NCI-H2227 (cell line): ENCODE measurements around the gene PSD2.

ENCODE experiments used
- DNase-seq: peaks from one replicate; lab custom pipeline; 2025; ENCODE audit not compliant: unreplicated experiment; lab: John Stamatoyannopoulos, UW

PSD2 gene

DNA sequence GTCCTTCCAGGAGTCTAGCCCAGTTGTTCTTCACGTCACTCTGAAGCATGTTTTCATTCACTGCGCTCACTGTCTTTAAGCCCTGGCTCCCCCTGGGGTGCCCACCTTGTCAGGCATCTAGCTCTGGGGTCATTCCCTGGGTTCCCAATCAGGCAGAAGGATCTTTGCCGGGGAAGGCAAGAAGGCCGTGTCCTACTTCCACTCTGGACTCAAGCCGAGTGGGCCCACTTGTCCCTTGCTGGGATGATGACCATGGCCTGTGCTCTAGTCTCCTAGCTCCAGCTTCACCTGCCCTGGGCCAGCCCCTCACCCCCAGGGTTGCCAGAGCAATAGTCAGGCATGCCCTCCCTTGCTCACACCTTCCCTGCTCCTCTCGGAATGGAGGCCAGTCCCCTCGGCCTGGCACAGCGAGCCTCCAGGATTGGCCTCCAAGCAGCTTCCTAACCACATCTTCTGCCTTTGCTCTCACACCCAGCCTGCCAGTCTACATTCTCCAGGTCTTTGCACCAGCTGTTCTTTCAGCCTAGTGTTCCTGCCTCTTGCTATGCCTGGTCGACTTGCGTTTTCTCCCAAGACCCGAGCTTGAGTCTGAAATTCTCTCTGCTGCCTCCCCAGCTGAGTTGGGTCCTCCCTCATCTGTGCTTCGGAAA is 32.2 kb upstream of the PSD2 start:
- DNase-seq, result no peak

- peak; percentile 84 for DNase-seq
Observed at GRCh38 chr5:139763930-139764791, 31.4 kb upstream of the PSD2 start.

DNA sequence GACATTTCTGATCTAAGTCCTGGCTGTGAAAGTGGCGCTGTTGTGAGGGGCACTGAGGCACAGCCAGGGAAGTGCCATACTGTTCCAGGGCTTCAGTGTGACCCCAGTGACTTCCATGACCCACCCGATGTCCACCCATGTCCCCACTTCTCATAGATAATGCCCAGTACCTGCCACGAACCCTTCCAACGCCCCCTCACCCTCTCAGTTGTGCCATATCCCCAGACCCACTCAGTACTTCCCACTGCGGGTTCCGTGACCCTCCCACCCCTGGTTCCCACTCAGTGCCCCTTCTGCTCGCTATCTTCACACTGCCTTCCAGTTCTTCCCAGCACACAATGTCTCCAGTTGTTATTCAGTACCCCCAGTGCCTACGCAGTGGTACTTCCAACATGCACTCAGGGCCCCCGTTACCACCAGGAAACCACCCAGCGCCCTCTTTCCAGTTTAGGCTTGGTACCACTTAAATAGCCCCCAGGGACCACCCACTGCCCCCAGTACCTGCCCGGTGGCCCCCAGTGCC is 30.7 kb upstream of the PSD2 start:
- no peak for DNase-seq

GRCh38 chr5:139765409-139766217 is 30.0 kb upstream of the PSD2 start:
- peak; percentile 89 for DNase-seq

GRCh38 chr5:139767960-139768359 is 27.6 kb upstream of the PSD2 start:
- no peak for DNase-seq

GRCh38 chr5:139768807-139769465 is 26.7 kb upstream of the PSD2 start:
- no peak for DNase-seq

DNA sequence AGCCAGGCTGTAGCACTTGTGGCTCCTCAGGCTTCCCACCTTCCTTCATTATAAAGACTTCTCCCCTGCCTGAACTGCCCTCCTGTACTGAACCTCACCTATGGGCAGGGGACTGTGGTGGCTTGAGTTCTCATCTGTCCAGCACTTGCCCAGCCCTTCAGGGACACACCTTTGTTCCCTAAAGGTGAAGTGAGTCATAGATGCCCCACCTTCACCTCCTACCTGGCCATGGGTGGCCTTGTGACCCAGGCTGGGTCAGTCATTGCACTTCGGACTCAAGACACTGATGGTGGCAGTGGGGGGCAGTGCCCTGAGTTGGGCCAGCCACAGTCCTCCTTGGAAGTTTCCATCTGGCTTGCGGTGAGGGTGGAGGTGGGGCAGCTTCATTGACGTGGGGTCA is 26.1 kb upstream of the PSD2 start:
- DNase-seq, result no peak

DNA sequence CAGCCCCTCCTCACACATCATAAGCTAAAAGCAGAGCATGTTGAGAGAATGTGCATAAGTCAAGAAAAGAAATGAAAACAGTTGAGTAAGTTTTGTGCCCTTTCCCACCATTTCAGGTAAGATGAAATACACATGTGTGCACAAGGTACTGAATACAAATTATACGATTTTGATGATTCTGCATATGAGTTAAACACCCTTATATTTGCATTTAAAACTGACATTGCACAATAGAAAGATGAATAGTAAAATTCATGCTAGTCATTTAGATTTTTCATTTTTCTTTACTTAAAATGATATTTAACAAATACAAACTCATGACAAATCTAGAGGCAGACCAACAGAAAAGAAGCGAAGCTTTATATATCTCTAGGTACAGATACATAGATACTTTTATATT is 24.9 kb upstream of the PSD2 start:
- no peak for DNase-seq

GRCh38 chr5:139772089-139772791 is 23.4 kb upstream of the PSD2 start:
- no peak for DNase-seq

DNA sequence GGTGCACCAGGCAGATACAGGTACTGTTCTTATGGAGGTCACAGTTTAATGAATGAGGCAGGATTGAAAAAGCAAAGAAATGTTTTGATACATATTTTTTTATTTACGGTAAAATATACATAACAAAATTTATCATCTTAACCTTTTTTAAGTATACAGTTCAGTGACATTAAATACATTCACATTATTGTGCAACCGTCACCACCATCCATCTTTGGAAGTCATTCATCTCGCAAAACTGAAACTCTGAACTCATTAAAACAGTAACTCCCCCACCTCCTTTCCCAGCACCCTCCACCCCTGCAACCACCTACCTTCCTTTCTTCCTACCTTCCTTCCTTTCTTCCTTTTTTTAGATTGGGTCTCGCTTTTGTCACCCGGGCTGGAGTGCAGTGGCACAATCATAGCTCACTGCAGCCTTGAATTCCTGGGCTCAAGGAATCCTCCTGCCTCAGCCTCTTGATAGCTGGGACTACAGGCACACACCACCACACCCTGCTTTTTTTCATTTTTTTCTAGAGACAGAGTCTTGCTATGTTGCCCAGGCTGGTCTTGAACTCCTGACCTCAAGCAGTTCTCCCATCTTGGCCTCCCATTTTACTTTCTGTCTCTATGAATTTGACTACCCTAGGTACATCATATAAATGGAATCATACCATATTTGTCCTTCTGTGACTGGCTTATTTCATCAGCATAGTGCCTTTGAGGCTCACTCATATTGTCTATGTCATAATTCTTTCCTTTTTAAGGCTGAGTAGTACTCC is 22.5 kb upstream of the PSD2 start:
- DNase-seq, result no peak

DNA sequence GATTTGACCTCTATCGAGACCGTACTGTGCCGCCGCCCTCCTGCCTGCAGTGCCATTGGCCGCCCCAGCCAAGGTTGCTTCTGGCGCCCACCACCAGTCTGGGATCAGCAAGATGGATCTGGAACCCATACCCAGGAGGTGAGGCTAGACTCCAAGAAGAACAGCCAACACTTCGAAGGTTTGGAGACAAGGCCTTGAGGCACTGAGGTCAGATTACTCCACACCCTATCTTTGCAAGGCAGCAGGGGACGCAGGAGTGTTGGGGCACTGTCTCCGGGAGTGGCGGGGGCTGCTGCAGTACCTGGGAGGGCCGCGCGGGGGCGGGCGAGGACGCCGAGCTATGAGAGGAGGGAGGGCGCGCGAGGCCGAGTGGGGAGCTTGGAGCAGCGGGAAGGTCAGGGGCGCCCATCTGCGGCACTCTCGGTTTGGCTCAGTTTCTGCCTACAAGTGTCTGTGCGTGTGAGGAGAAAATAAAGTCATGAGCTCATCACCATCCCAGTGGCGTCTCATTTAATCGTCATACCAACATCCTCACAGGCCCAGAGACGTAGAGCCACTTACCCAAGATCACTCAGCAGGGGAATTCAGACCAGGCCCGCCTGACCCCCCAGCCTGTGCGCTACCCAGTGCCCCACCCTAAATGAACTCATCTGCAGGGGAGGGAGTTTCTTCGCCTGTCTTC is 20.5 kb upstream of the PSD2 start:
- DNase-seq, result no peak

DNA sequence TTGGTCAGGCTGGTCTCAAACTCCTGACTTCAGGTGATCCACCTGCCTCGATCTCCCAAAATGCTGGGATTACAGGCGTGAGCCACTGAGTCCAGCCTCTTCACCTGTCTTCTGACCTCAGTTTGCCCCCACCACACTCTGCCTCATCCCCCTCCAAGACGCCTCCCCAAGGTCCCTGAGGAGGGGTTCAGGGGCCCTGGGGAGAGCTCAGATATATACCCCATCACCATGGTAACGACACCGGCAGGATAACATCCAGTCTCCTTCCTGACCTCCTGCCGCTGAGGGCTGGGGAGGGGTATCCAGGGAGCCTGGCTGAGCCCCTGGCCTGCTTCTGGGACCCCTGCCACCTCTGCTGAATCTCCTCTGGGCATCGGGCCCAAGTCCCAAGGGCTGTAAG is 19.7 kb upstream of the PSD2 start:
- no peak for DNase-seq

GRCh38 chr5:139776861-139777260 is 18.7 kb upstream of the PSD2 start:
- no peak for DNase-seq

DNA sequence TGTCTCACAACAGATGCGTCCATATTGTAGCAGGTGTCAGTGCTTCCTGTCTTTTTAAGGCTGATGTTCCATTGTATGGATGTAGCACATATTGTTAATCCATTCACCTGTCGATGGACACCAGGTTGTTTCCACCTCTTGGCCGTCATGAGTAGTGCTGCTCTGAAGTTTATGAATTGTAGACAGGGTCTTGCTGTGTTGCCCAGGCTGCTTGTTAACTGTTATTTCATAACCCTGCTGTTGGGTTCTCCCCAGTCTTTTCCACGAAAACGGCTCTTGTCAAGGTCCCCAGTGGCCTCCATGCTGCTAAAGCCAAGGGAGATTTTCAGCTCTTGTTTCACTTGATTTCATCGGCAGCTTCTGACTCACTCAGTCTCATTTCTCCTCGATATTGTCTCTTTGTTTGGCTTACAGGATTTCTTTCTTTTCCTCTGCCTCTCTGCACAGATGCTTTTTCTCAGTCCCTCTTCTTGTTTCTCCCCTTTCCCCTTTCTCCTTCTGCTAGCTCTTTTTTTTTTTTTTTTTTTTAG is 12.1 kb upstream of the PSD2 start:
- no peak for DNase-seq

DNA sequence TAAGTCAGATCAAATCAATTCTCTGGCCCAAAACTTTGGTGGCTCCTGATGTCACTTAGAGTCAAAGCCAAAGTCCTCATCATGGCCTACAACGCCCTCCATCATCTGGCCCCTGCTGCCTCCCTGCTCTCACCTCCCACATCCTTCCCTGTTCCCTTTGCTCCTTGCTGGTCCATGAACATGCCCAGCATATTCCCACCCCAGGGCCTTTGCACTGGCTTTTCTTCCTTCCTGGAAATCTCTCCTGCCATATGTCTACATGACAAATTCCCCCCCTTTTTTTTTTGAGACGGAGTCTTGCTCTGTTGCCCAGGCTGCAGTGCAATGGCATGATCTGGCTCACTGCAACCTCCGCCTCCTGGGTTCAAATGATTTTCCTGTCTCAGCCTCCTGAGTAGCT is 11.1 kb upstream of the PSD2 start:
- DNase-seq, result no peak

DNA sequence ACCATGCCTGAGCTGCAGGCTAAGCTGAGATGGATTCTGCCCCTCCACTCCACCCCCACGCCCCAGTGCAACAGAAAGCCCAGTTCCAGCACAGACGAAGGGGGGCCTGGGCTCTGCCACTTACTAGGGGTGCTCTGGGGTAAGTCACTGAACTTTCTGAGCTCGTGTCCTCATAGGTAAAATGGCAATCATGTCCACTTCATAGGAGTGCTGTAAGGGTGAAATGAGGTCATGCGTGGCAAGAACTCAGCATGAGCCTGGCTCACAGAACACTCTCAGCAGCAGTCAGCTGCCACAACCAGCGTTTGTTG is 8.4 kb upstream of the PSD2 start:
- DNase-seq, result no peak

DNA sequence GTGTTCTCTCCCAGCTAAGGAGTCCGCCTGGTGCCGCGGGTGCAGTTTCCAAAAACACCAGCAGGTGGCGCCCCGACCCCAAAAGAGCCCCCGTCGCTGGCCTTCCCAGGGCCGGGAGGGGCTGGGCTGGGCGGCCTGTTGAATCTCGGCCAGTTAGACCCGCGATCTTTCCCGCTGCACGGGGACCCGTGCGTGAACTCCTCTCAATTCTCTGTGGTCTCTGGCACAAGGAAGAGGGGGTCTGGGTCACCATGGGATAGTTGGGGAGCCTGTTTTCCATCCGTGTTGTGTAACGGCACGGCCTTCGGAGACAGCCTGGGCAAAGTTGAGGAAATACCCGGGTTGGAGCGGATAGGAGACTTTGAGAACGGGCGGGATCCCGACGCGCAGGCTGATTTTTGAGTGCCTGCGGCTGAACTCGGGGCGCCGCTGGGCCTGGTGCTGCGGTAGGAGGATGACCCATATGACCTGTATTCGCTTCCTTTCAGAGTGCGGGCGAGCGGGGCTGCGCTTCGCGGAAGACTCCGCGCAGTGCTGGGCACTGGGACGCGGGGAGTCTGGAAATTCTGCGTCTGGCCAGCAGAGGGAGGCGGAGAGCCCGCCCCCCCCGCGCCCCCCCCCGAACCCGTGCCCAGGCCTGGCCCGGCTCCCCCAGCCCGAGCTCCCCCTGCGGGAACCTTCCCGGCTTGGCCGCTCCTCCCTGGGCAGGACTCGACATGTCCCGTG is 7.9 kb upstream of the PSD2 start:
- peak; percentile 86 for DNase-seq

- DNase-seq, result no peak
Observed at GRCh38 chr5:139788294-139788910, 7.2 kb upstream of the PSD2 start.
